ENCODE measurements around the gene RAB19. TPM values are rescaled to one million over a fixed set of nuclear protein-coding genes. Genes with fewer than 3 reads are reported as not detected.

The RAB19 gene
- total and polyA plus RNA-seq, 2 donors (not counting 1 experiment from before 2014, with no cell fraction given) = 0.37 to 1.1 TPM

DNA sequence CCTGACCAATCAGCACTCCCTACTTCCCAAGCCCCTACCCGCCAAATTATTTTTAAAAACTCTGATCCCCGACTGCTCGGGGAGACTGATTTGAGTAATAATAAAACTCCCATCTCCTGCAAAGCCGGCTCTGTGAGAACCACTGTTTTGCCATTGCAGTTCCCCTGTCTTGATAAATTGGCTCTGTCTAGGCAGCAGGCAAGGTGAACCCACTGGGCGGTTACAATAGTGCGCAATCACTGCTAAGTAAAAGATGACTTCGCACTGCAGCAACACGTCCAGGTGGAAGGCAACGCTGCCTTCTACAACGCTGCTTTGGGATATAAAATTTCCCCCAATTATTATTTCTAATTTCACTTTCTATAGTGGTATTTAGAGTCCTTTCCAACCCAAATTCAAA, 14.4 kb upstream of the RAB19 start:
- Histone ChIP-seq H3K36me3 (replicated peaks in 1 of 2; ENCODE audit: control extremely low read depth in 1 of 2, control insufficient read depth in 1 of 2, extremely low read depth in 1 of 2, insufficient read depth in 2 of 2, low read length in 1 of 2) (peaks cover 0 to 1% of the 10 kb centered on the region in 2 experiments), H2AFZ (ENCODE audit: insufficient read depth, low read depth, low read length, poor library complexity, severe bottlenecking) (no peak overlapping the region), H3K27ac (ENCODE audit: low read length in 2 of 2) (no peak overlapping the region), H4K20me1 (ENCODE audit: control insufficient read depth, insufficient read depth, low read length, poor library complexity, severe bottlenecking) (peaks cover 73% of the 10 kb centered on the region), H3K4me1 (ENCODE audit: control insufficient read depth in 2 of 2, insufficient read depth in 2 of 2, low read length in 2 of 2) (peaks cover 30 to 33% of the 10 kb centered on the region in 2 donors), H3K4me2 (replicated peaks; ENCODE audit: low read depth, low read length, poor library complexity, severe bottlenecking) (no peak overlapping the region), H3K9me3 (ENCODE audit: control extremely low read depth in 1 of 3, control insufficient read depth in 2 of 3, insufficient read depth in 1 of 3, low read length in 2 of 3) (no peaks in the 10 kb centered on the region), H3K9ac (ENCODE audit: low read length) (no peak overlapping the region), H3K79me2 (ENCODE audit: control insufficient read depth, insufficient read depth, low read length) (peaks cover 37% of the 10 kb centered on the region), H3K4me3 (ENCODE audit: control extremely low read depth in 1 of 5, extremely low read depth in 1 of 5, insufficient read depth in 1 of 5, low read depth in 2 of 5, low read length in 4 of 5) (no peak overlapping the region), H3K27me3 (replicated peaks in 1 of 4; ENCODE audit: control extremely low read depth in 1 of 4, control insufficient read depth in 3 of 4, insufficient read depth in 4 of 4, low read length in 3 of 4) (peaks cover 0 to 4% (median 0%) of the 10 kb centered on the region in 4 experiments)
- CTCF ChIA-PET = no interaction called here
- DNase-seq = no peak
- Mint-ChIP-seq H3K27ac (no peak overlapping the region), H3K4me1 (peaks cover 13% of the 10 kb centered on the region), H3K9me3 (ENCODE audit: insufficient read depth) (no peaks in the 10 kb centered on the region), H3K27me3 (no peaks in the 10 kb centered on the region), H3K4me3 (no peak overlapping the region)
- POLR2A ChIA-PET = no interaction called here
- TF ChIP-seq, protein P1, sequence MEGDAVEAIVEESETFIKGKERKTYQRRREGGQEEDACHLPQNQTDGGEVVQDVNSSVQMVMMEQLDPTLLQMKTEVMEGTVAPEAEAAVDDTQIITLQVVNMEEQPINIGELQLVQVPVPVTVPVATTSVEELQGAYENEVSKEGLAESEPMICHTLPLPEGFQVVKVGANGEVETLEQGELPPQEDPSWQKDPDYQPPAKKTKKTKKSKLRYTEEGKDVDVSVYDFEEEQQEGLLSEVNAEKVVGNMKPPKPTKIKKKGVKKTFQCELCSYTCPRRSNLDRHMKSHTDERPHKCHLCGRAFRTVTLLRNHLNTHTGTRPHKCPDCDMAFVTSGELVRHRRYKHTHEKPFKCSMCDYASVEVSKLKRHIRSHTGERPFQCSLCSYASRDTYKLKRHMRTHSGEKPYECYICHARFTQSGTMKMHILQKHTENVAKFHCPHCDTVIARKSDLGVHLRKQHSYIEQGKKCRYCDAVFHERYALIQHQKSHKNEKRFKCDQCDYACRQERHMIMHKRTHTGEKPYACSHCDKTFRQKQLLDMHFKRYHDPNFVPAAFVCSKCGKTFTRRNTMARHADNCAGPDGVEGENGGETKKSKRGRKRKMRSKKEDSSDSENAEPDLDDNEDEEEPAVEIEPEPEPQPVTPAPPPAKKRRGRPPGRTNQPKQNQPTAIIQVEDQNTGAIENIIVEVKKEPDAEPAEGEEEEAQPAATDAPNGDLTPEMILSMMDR (IDR thresholded peaks at IDR 0.05) = no peak
- no peak for TF ChIP-seq EZH2 (IDR thresholded peaks at IDR 0.05; ENCODE audit: borderline replicate concordance, insufficient read depth, low read depth, low read length, poor library complexity, severe bottlenecking)
- intact Hi-C loops (cut with micrococcal nuclease) = no loop called here
- WGBS (ENCODE audit: insufficient coverage) = 98% methylated on average over 4 of the region's 10 CpGs
- no peak for ATAC-seq (ENCODE audit: low read depth)

DNA sequence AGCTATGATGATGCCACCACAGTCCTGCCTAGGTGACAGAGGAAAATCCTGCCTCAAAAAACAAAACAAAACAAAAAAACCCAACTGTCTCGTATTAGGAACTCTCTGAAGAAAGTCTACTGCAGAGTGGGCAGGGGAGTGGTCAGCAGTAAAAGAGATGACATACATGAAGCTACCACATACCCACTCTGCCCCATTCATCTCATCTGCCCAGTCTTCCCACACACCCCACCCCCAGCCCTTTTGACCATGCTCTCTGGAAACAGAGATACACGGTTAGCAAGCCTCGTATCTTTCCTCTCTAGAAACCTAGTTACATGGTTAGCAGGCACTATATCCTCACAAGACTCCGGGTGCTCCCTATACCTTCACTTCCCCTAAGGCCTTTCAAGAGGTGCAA, 13.8 kb upstream of the RAB19 start:
- CTCF ChIA-PET = no interaction called here
- H3K4me3 ChIP-seq (ENCODE audit: control extremely low read depth in 1 of 5, extremely low read depth in 1 of 5, insufficient read depth in 1 of 5, low read depth in 2 of 5, low read length in 4 of 5) = peak overlapping the region in 1 of 5 experiments; percentile 13
- peaks cover 69% of the 10 kb centered on the region for H4K20me1 ChIP-seq (ENCODE audit: control insufficient read depth, insufficient read depth, low read length, poor library complexity, severe bottlenecking)
- H3K27ac ChIP-seq (ENCODE audit: low read length in 2 of 2) = no peak overlapping the region
- H3K9ac ChIP-seq (ENCODE audit: low read length) = no peak overlapping the region
- H3K4me2 ChIP-seq (replicated peaks; ENCODE audit: low read depth, low read length, poor library complexity, severe bottlenecking) = peak overlapping the region; percentile 62
- intact Hi-C loops (cut with micrococcal nuclease) = loop anchor here (1.0 to 10.0 kb wide), 6 partner anchors 89 to 1155 kb away; partner anchors contain the start of genes ADCK2, BRAF, MKRN1 and PARP12
- Mint-ChIP-seq H3K27ac (no peak overlapping the region), H3K4me3 (no peak overlapping the region), H3K9me3 (ENCODE audit: insufficient read depth) (no peaks in the 10 kb centered on the region), H3K4me1 (peaks cover 13% of the 10 kb centered on the region), H3K27me3 (no peaks in the 10 kb centered on the region)
- H3K9me3 ChIP-seq (ENCODE audit: control extremely low read depth in 1 of 3, control insufficient read depth in 2 of 3, insufficient read depth in 1 of 3, low read length in 2 of 3) = no peaks in the 10 kb centered on the region
- peaks cover 36% of the 10 kb centered on the region for H3K79me2 ChIP-seq (ENCODE audit: control insufficient read depth, insufficient read depth, low read length)
- 84% methylated on average over 4 of the region's 4 CpGs for WGBS (ENCODE audit: insufficient coverage)
- TF ChIP-seq, protein P1 (IDR thresholded peaks at IDR 0.05) = no peak
- no peak for TF ChIP-seq EZH2 (IDR thresholded peaks at IDR 0.05; ENCODE audit: borderline replicate concordance, insufficient read depth, low read depth, low read length, poor library complexity, severe bottlenecking)
- no peak overlapping the region for H2AFZ ChIP-seq (ENCODE audit: insufficient read depth, low read depth, low read length, poor library complexity, severe bottlenecking)
- peaks cover 0 to 1% of the 10 kb centered on the region in 2 experiments for H3K36me3 ChIP-seq (replicated peaks in 1 of 2; ENCODE audit: control extremely low read depth in 1 of 2, control insufficient read depth in 1 of 2, extremely low read depth in 1 of 2, insufficient read depth in 2 of 2, low read length in 1 of 2)
- no peak for ATAC-seq (ENCODE audit: low read depth)
- H3K27me3 ChIP-seq (replicated peaks in 1 of 4; ENCODE audit: control extremely low read depth in 1 of 4, control insufficient read depth in 3 of 4, insufficient read depth in 4 of 4, low read length in 3 of 4) = peaks cover 0 to 4% (median 0%) of the 10 kb centered on the region in 4 experiments
- no peak for DNase-seq
- POLR2A ChIA-PET = interaction anchor here (0.6 kb wide), 1 partner anchor 964 kb away, joined by 4 read pairs; no protein-coding TSS in a partner anchor
- peaks cover 30 to 33% of the 10 kb centered on the region in 2 donors for H3K4me1 ChIP-seq (ENCODE audit: control insufficient read depth in 2 of 2, insufficient read depth in 2 of 2, low read length in 2 of 2)
